ENCODE measurements around the gene UCP2.

Gene UCP2

GRCh38 chr11:73968356-73968966, 14.2 kb downstream of the UCP2 start:
- no peak for DNase-seq

- no peak for DNase-seq
Observed at GRCh38 chr11:73965764-73966121, 16.9 kb downstream of the UCP2 start.

GRCh38 chr11:73965076-73965763, 17.4 kb downstream of the UCP2 start:
- DNase-seq = no peak

GRCh38 chr11:73963861-73964260, 18.8 kb downstream of the UCP2 start:
- no peak for DNase-seq

GRCh38 chr11:73962101-73962705, 20.4 kb downstream of the UCP2 start:
- DNase-seq = no peak

GRCh38 chr11:73961321-73961720, 21.3 kb downstream of the UCP2 start:
- no peak for DNase-seq

GRCh38 chr11:73958521-73959141, 24.0 kb downstream of the UCP2 start:
- no peak for DNase-seq

- no peak for DNase-seq
Observed at GRCh38 chr11:73957654-73958361, 24.8 kb downstream of the UCP2 start.

- no peak for DNase-seq
Observed at GRCh38 chr11:73956876-73957653, 25.6 kb downstream of the UCP2 start.

- no peak for DNase-seq
Observed at GRCh38 chr11:73951797-73952196, 30.8 kb downstream of the UCP2 start.

GRCh38 chr11:73950869-73951710, 31.6 kb downstream of the UCP2 start, which contains the start of gene DNAJB13:
Gene DNAJB13, plus strand, starts transcription at chr11:73951026. Its CDS starts 44 bp downstream, at chr11:73951070.
- DNase-seq = no peak

- DNase-seq = no peak
Observed at GRCh38 chr11:73949912-73950311, 32.7 kb downstream of the UCP2 start.

- DNase-seq = no peak
Observed at GRCh38 chr11:73949246-73949645, 33.4 kb downstream of the UCP2 start.

GRCh38 chr11:73946798-73947458, 35.7 kb downstream of the UCP2 start:
- no peak for DNase-seq

- DNase-seq = no peak
Observed at GRCh38 chr11:73945396-73945795, 37.2 kb downstream of the UCP2 start.

GRCh38 chr11:73944901-73945300, 37.7 kb downstream of the UCP2 start:
- DNase-seq = no peak

GRCh38 chr11:73944085-73944484, 38.6 kb downstream of the UCP2 start:
- no peak for DNase-seq

GRCh38 chr11:73942010-73942409, 40.6 kb downstream of the UCP2 start:
- DNase-seq = no peak

- no peak for DNase-seq
Observed at GRCh38 chr11:73940801-73941570, 41.7 kb downstream of the UCP2 start.

- DNase-seq = no peak
Observed at GRCh38 chr11:73939096-73939495, 43.5 kb downstream of the UCP2 start.

Data from NCI-H1930 (cell line).